K562 (cell line): Measurements from ENCODE around the gene RASAL1. TPM values are rescaled to one million over a fixed set of nuclear protein-coding genes. Genes with fewer than 3 reads are reported as not detected.

Experiments
- ATAC-seq: fragments of 200-7000 bp; cut with Tn5 transposase; 3 replicates; pipeline ENCODE4 v1.9.1; 2020; ENCODE audit warnings: moderate library complexity
- BruUV-seq: library from RNA; stranded (reverse); fragments of 400-500 nt; replicated peaks from 2 replicates; lab custom pipeline; 2021; lab: Mats Ljungman, UMichigan
- CTCF ChIA-PET: fragments of 300-600 bp; formaldehyde crosslinking; extraction: SDS; loops from one replicate; lab custom pipeline; 2021; ENCODE audit warnings: low intra/inter-chr PET ratio; lab: Yijun Ruan, JAX
- POLR2A ChIA-PET: fragments of 300-600, 350-650 bp; sonication (Branson Sonifier 250); formaldehyde crosslinking; extraction: SDS; loops from one replicate; lab custom pipeline; 2021; ENCODE audit warnings: antibody characterized with exemption, inconsistent platforms; lab: Yijun Ruan, JAX
- DNase-seq, 4 experiments: peaks; one replicate each; pipeline versions ENCODE4 v3.0.0 to v3.0.0-alpha.2; 2011 to 2018; ENCODE audit warnings: low spot score in 3 of 4, mixed read lengths in 3 of 4; ENCODE audit errors: extremely low read depth in 1 of 4
- FAIRE-seq: peaks from 2 replicates; lab custom pipeline; 2011; peaks lifted over from hg19 to GRCh38; lab: Jason Lieb, UNC
- H2AFZ ChIP-seq: 2 replicates; pipeline ENCODE4 v1.6.0; 2011; ENCODE audit warnings: low read depth, low read length, control low read depth, inconsistent platforms
- H3K27ac ChIP-seq: fragments of 200-600 bp; 3 replicates; pipeline ENCODE4 v1.8.0; 2011; ENCODE audit warnings: low read depth, mild to moderate bottlenecking, control low read depth, inconsistent platforms, low read length, moderate library complexity, mixed read lengths; ENCODE audit errors: extremely low read depth
- H3K27me3 ChIP-seq, 2 experiments: fragments of 300-600 bp in 1 of 2; 2 replicates in 1 of 2; 3 replicates in 1 of 2; pipeline versions ENCODE4 v1.6.0 to v1.8.0; 2011; ENCODE audit warnings: inconsistent platforms in 2 of 2, low read length in 2 of 2, mild to moderate bottlenecking in 1 of 2, mixed read lengths in 1 of 2, moderate library complexity in 1 of 2; ENCODE audit not compliant: control insufficient read depth in 2 of 2, insufficient read depth in 2 of 2
- H3K36me3 ChIP-seq: fragments of 300-600 bp; 3 replicates; pipeline ENCODE4 v1.8.0; 2011; ENCODE audit warnings: mild to moderate bottlenecking, low read length, inconsistent platforms; ENCODE audit not compliant: control insufficient read depth, insufficient read depth
- H3K4me1 ChIP-seq, 2 experiments: fragments of 200-600 bp in 1 of 2; replicated peaks in 1 of 2; 2 replicates in 1 of 2; 3 replicates in 1 of 2; pipeline versions ENCODE4 v1.5.1 to v1.8.0; 2011; ENCODE audit warnings: inconsistent platforms in 2 of 2, low read length in 2 of 2, mild to moderate bottlenecking in 1 of 2, mixed read lengths in 1 of 2, moderate library complexity in 1 of 2; ENCODE audit not compliant: control insufficient read depth in 2 of 2, insufficient read depth in 2 of 2
- H3K4me2 ChIP-seq: 2 replicates; pipeline ENCODE4 v1.6.1; 2011; ENCODE audit warnings: low read length, control low read depth, inconsistent platforms, mixed read lengths; ENCODE audit not compliant: insufficient read depth
- H3K4me3 ChIP-seq: fragments of 200-600 bp; sonication (generic), shearing (Covaris generic); 2 replicates; pipeline ENCODE4 v1.5.1; 2016; ENCODE audit warnings: control low read depth, inconsistent platforms
- H3K79me2 ChIP-seq: fragments of 200-600 bp; 3 replicates; pipeline ENCODE4 v1.8.0; 2011; ENCODE audit warnings: low read length, inconsistent platforms; ENCODE audit not compliant: control insufficient read depth, insufficient read depth
- H3K9ac ChIP-seq, 2 experiments: 2 replicates each; pipeline versions ENCODE4 v1.6.0 to v1.6.1; 2011; ENCODE audit warnings: low read depth in 2 of 2, low read length in 2 of 2, control low read depth in 1 of 2, inconsistent platforms in 1 of 2, mild to moderate bottlenecking in 1 of 2, mixed read lengths in 1 of 2; ENCODE audit not compliant: insufficient read depth in 1 of 2
- H3K9me1 ChIP-seq: one replicate; pipeline ENCODE4 v1.6.0; 2011; ENCODE audit warnings: inconsistent platforms, mild to moderate bottlenecking, low read length, moderate library complexity; ENCODE audit not compliant: control insufficient read depth, insufficient read depth
- H3K9me3 ChIP-seq: replicated peaks from 2 replicates; pipeline ENCODE4 v1.5.1; 2011; ENCODE audit warnings: low read depth, low read length, inconsistent platforms; ENCODE audit not compliant: control insufficient read depth, insufficient read depth
- H4K20me1 ChIP-seq: replicated peaks from 2 replicates; pipeline ENCODE4 v1.6.1; 2011; ENCODE audit warnings: low read length, inconsistent platforms, mixed read lengths; ENCODE audit not compliant: control insufficient read depth, insufficient read depth
- ADNP ChIP-seq: fragments of 200-800 bp; sonication (Bioruptor generic); IDR thresholded peaks from 2 replicates; pipeline ENCODE4 v1.6.1; 2016; ENCODE audit warnings: missing genetic modification characterization, missing compliant biosample characterization
- ILF3 ChIP-seq: fragments of 450-650 bp; IDR thresholded peaks from 2 replicates; pipeline ENCODE4 v1.6.1; 2018; ENCODE audit warnings: antibody characterized with exemption, mild to moderate bottlenecking, moderate library complexity, borderline replicate concordance
- MECOM ChIP-seq: fragments of 250-450 bp; sonication (Bioruptor Pico); IDR thresholded peaks from 2 replicates; pipeline ENCODE4 v1.8.0; 2022; ENCODE audit warnings: inconsistent platforms
- MTF1 ChIP-seq: fragments of 250-450 bp; sonication (Bioruptor Pico); IDR thresholded peaks from 2 replicates; pipeline ENCODE4 v1.9.0; 2021; ENCODE audit warnings: moderate library complexity, mild to moderate bottlenecking, inconsistent platforms, borderline replicate concordance
- THAP12 ChIP-seq: fragments of 250-450 bp; sonication (Bioruptor Pico); IDR thresholded peaks from 2 replicates; pipeline ENCODE4 v1.9.0; 2021; ENCODE audit warnings: mild to moderate bottlenecking, inconsistent platforms
- XRCC3 ChIP-seq: fragments of 450-650 bp; IDR thresholded peaks from 2 replicates; pipeline ENCODE4 v1.6.1; 2017; ENCODE audit warnings: mild to moderate bottlenecking, moderate library complexity
- ZBED1 ChIP-seq: IDR thresholded peaks from 2 replicates; pipeline ENCODE4 v1.6.1; 2014
- ZNF354B ChIP-seq: fragments of 250-450 bp; sonication (Bioruptor Pico); IDR thresholded peaks from 2 replicates; pipeline ENCODE4 v1.4.0; 2020
- WGBS: fragments of 100-300 bp; shearing (Covaris generic); methylation state at CpG from one replicate; pipeline ENCODE4 v1.1.6; 2016; ENCODE audit warnings: low coverage, mixed read lengths; ENCODE audit not compliant: insufficient coverage; ENCODE audit errors: missing lambda C conversion rate; 5-methylcytosine and 5-hydroxymethylcytosine counted together
- in situ Hi-C: fragments of 300-500 bp; cut with MboI; formaldehyde crosslinking; loops from 4 replicates; pipeline ENCODE4 v1.15.0; 2018; ENCODE audit warnings: inconsistent platforms, mixed read lengths
- intact Hi-C: fragments of 100-400 bp; cut with micrococcal nuclease; formaldehyde crosslinking; loops from 2 replicates; pipeline ENCODE4 v1.14.2; 2022
- polyA plus RNA-seq, 8 experiments: library from polyadenylated mRNA; depleted of rRNA in 4 of 8; stranded (reverse) in 5 of 8; unstranded in 3 of 8; fragments of >200 nt; fragmentation: Nextera tagmentation in 2 of 8; fragmentation: Illumina TruSeq in 1 of 8; extraction: Ambion mirVana in 2 of 8; extraction: Trizol in 1 of 8; gene quantifications; 2 replicates each; pipeline versions ENCODE4 v1.2.1 to v1.2.3, GENCODE V29; 2011 to 2014; ENCODE audit warnings: inconsistent platforms in 1 of 8, missing spikeins in 1 of 8
- total RNA-seq, 7 experiments: library from RNA; depleted of rRNA in 6 of 7; stranded (reverse); fragments of >200 nt in 6 of 7; fragmentation: Illumina TruSeq in 2 of 7; extraction: Trizol in 2 of 7; gene quantifications; 2 replicates each; pipeline versions ENCODE4 v1.2.1 to v1.2.3, GENCODE V29; 2011 to 2021; ENCODE audit warnings: low replicate concordance in 1 of 7
- TF ChIP-seq, protein P1 (sequence below): IDR thresholded peaks from 2 replicates; pipeline ENCODE4 v1.6.1; 2011; ENCODE audit warnings: borderline replicate concordance, low read depth, mild to moderate bottlenecking, moderate library complexity, low read length; ENCODE audit not compliant: insufficient read depth, poor library complexity, severe bottlenecking
- TF ChIP-seq, protein P2 (sequence below): fragments of 450-650 bp; IDR thresholded peaks from 2 replicates; pipeline ENCODE4 v1.6.1; 2016; ENCODE audit warnings: missing biosample characterization, missing genetic modification characterization
- TF ChIP-seq, protein P3 (sequence below): sonication (generic); formaldehyde crosslinking; IDR thresholded peaks from 2 replicates; pipeline ENCODE4 v1.8.1; 2023; ENCODE audit warnings: mild to moderate bottlenecking, missing genetic modification reagents

RASAL1 gene
- total and polyA plus RNA-seq, 9 of the 15 experiments (the other 6 are each of a cell fraction or from before 2014, with no cell fraction given): 0.06 to 0.16 (median 0.14) TPM; not detected in 6

- Histone ChIP-seq H3K79me2 (no peaks in the 10 kb centered on the region), H4K20me1 (no peaks in the 10 kb centered on the region), H3K27me3 (peaks cover 3 to 9% of the 10 kb centered on the region in 2 experiments; a peak in 3 of 5 replicates), H3K9me1 (peaks cover 3% of the 10 kb centered on the region), H3K27ac (no peak overlapping the region), H2AFZ (no peak overlapping the region), H3K4me3 (no peak overlapping the region), H3K36me3 (no peaks in the 10 kb centered on the region), H3K9me3 (no peaks in the 10 kb centered on the region), H3K4me2 (no peak overlapping the region), H3K4me1 (peaks cover 0 to 10% of the 10 kb centered on the region in 2 experiments; a peak in 3 of 5 replicates), H3K9ac (no peak overlapping the region)
- ATAC-seq (no peak), DNase-seq (no peak), FAIRE-seq (no peak)
- 20% methylated on average over 5 of the region's 5 CpGs for WGBS
- ChIA-PET CTCF (no interaction called here), POLR2A (no interaction called here)
- no TSS peak for BruUV-seq
- TF ChIP-seq ZNF354B (CRISPR knock-in tag) (no peak), MTF1 (CRISPR knock-in tag) (no peak), XRCC3 (no peak), ADNP (no peak), ILF3 (no peak), MECOM (CRISPR knock-in tag) (no peak), THAP12 (CRISPR knock-in tag) (no peak), ZBED1 (no peak)
- TF ChIP-seq, protein P1, sequence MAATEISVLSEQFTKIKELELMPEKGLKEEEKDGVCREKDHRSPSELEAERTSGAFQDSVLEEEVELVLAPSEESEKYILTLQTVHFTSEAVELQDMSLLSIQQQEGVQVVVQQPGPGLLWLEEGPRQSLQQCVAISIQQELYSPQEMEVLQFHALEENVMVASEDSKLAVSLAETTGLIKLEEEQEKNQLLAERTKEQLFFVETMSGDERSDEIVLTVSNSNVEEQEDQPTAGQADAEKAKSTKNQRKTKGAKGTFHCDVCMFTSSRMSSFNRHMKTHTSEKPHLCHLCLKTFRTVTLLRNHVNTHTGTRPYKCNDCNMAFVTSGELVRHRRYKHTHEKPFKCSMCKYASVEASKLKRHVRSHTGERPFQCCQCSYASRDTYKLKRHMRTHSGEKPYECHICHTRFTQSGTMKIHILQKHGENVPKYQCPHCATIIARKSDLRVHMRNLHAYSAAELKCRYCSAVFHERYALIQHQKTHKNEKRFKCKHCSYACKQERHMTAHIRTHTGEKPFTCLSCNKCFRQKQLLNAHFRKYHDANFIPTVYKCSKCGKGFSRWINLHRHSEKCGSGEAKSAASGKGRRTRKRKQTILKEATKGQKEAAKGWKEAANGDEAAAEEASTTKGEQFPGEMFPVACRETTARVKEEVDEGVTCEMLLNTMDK: no peak
- TF ChIP-seq, protein P2, sequence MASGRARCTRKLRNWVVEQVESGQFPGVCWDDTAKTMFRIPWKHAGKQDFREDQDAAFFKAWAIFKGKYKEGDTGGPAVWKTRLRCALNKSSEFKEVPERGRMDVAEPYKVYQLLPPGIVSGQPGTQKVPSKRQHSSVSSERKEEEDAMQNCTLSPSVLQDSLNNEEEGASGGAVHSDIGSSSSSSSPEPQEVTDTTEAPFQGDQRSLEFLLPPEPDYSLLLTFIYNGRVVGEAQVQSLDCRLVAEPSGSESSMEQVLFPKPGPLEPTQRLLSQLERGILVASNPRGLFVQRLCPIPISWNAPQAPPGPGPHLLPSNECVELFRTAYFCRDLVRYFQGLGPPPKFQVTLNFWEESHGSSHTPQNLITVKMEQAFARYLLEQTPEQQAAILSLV (tag): no peak
- TF ChIP-seq, protein P3, sequence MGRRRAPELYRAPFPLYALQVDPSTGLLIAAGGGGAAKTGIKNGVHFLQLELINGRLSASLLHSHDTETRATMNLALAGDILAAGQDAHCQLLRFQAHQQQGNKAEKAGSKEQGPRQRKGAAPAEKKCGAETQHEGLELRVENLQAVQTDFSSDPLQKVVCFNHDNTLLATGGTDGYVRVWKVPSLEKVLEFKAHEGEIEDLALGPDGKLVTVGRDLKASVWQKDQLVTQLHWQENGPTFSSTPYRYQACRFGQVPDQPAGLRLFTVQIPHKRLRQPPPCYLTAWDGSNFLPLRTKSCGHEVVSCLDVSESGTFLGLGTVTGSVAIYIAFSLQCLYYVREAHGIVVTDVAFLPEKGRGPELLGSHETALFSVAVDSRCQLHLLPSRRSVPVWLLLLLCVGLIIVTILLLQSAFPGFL: no peak
- in situ Hi-C loops: no loop called here
- intact Hi-C loops: no loop called here
Measured at GRCh38 chr12:113144806-113145205, 9.2 kb upstream of the RASAL1 start.
